HUDEP-2 (cell line): ENCODE data around the gene TRPM4.
"Not testable (repeated sequence)": the region's sequence is repeated elsewhere in the genome, so short reads cannot be mapped to it uniquely, and the experiment has no call there.

Source experiments
- DNase-seq, 76 experiments: peaks; one replicate each; lab custom pipeline; 2025; ENCODE audit not compliant: unreplicated experiment in 76 of 76; lab: John Stamatoyannopoulos, UW

Gene TRPM4

GRCh38 chr19:49222528-49222927 is 64.9 kb downstream of the TRPM4 start:
- DNase-seq, result no peak

GRCh38 chr19:49223472-49223871 is 65.9 kb downstream of the TRPM4 start:
- DNase-seq, result no peak

GRCh38 chr19:49224441-49224840 is 66.8 kb downstream of the TRPM4 start:
- DNase-seq, result not testable (repeated sequence)

- peak in 55 of 76 experiments; percentile 15 to 65 (median 43) for DNase-seq
Measured at GRCh38 chr19:49224879-49225278, 67.3 kb downstream of the TRPM4 start.

GRCh38 chr19:49229416-49229815 is 71.8 kb downstream of the TRPM4 start:
- DNase-seq, result no peak

GRCh38 chr19:49231389-49231788 is 73.8 kb downstream of the TRPM4 start:
- no peak for DNase-seq

- no peak for DNase-seq
Measured at GRCh38 chr19:49231804-49232203, 74.2 kb downstream of the TRPM4 start.

- DNase-seq, result no peak
Measured at GRCh38 chr19:49233163-49233562, 75.6 kb downstream of the TRPM4 start.

- DNase-seq, result no peak
Measured at GRCh38 chr19:49241769-49242168, 84.2 kb downstream of the TRPM4 start.

- no peak for DNase-seq
Measured at GRCh38 chr19:49243129-49243528, 85.5 kb downstream of the TRPM4 start.

- DNase-seq, result no peak
Measured at GRCh38 chr19:49243726-49244125, 86.1 kb downstream of the TRPM4 start.

- DNase-seq, result no peak
Measured at GRCh38 chr19:49244256-49244655, 86.7 kb downstream of the TRPM4 start.

- DNase-seq, result no peak
Measured at GRCh38 chr19:49247676-49248075, 90.1 kb downstream of the TRPM4 start.

- DNase-seq, result no peak
Measured at GRCh38 chr19:49249933-49250332, 92.3 kb downstream of the TRPM4 start.

GRCh38 chr19:49255674-49256073 is 98.1 kb downstream of the TRPM4 start:
- no peak for DNase-seq

- no peak for DNase-seq
Measured at GRCh38 chr19:49256691-49257090, 99.1 kb downstream of the TRPM4 start.
